Psoas muscle (tissue), 8 donors: Measurements from ENCODE around the gene EXOSC1. TPM values are rescaled to one million over a fixed set of nuclear protein-coding genes. Genes with fewer than 3 reads are reported as not detected.

ENCODE experiments used
- ATAC-seq, 4 donors: fragments of 200-7000 bp; cut with Tn5 transposase; one replicate each; pipeline ENCODE4 v1.9.1; 2020; ENCODE audit warnings: moderate library complexity in 3 of 4, mild to moderate bottlenecking in 2 of 4
- DNase-seq, 2 donors: peaks; one replicate each; pipeline ENCODE4 v3.0.0-alpha.2; 2020
- H3K27ac ChIP-seq: fragments of 200-600 bp; one replicate; pipeline ENCODE4 v1.8.0; 2022
- H3K27me3 ChIP-seq, 3 donors: fragments of 200-600 bp in 1 of 3; one replicate each; pipeline versions ENCODE4 v1.6.1 to v1.8.0; 2013 to 2022; ENCODE audit warnings: low read length in 2 of 3, mild to moderate bottlenecking in 2 of 3, moderate library complexity in 1 of 3; ENCODE audit not compliant: insufficient read depth in 3 of 3
- H3K36me3 ChIP-seq, 2 donors: fragments of 200-600 bp in 1 of 2; one replicate each; pipeline versions ENCODE4 v1.6.1 to v1.8.0; 2013 to 2022; ENCODE audit warnings: low read depth in 1 of 2, mild to moderate bottlenecking in 1 of 2, moderate library complexity in 1 of 2; ENCODE audit not compliant: insufficient read depth in 1 of 2
- H3K4me1 ChIP-seq: fragments of 200-600 bp; one replicate; pipeline ENCODE4 v1.8.0; 2022
- H3K4me3 ChIP-seq: fragments of 200-600 bp; one replicate; pipeline ENCODE4 v1.8.0; 2022; ENCODE audit warnings: mild to moderate bottlenecking
- H3K9me3 ChIP-seq: fragments of 200-600 bp; one replicate; pipeline ENCODE4 v1.8.0; 2022
- CTCF ChIP-seq: fragments of 200-600 bp; IDR thresholded peaks from one replicate; pipeline ENCODE4 v1.8.0; 2022; ENCODE audit warnings: antibody characterized with exemption
- WGBS, 3 donors: extraction: QIAGEN DNeasy Blood & Tissue Kit; methylation state at CpG; one replicate each; pipeline versions ENCODE4 v1.1.6 to v1.1.7; 2013; 5-methylcytosine and 5-hydroxymethylcytosine counted together
- intact Hi-C, 2 donors: fragments of 100-400 bp; cut with DNase I; formaldehyde crosslinking; loops; one replicate each; pipeline versions ENCODE4 v1.11.0 to v1.14.2; 2022
- polyA plus RNA-seq, 3 donors: library from polyadenylated mRNA; stranded (reverse); fragments of 200-250 nt; gene quantifications; one replicate each; pipeline ENCODE4 v1.2.3, GENCODE V29; 2013
- total RNA-seq, 4 donors: library from RNA; stranded (reverse); fragmentation: NEBNext Ultra II Directional in 2 of 4; extraction: Animal tissue kit (Norgen Biotek cat#: 25700) in 2 of 4; gene quantifications; one replicate each; pipeline versions ENCODE4 v1.2.1 to v1.2.4, GENCODE V29; 2021 to 2023
- donor health status: healthy with polysubstance abuse.
- donor health status: DM: no; HTN: no; CAD: no; lungs with moderate emphysema.
- donor health status: Bipolar disorder and iron deficiency.
- donor health status: healthy.
- donor health status: DM: yes; HTN: yes; CAD: no.
- donor health status: DM: no; HTN: no; CAD: no.
- donor health status: DM: no; HTN: no; CAD: no.
- donor health status: DM: yes; HTN: yes; CAD: no.

Gene EXOSC1
- total and polyA plus RNA-seq, 7 donors = 14.0 to 36.5 (median 20.4) TPM

GRCh38 chr10:97390091-97390490 lies 55.7 kb downstream of the EXOSC1 start:
- WGBS, 3 donors = 87 to 98% (median 96%) methylated on average over 5 of the region's 5 CpGs
- ATAC-seq (no peak), DNase-seq (no peak)
- Histone ChIP-seq H3K4me3 (no peak overlapping the region), H3K4me1 (no peaks in the 10 kb centered on the region), H3K27ac (no peak overlapping the region), H3K9me3 (no peaks in the 10 kb centered on the region), H3K27me3 (no peaks in the 10 kb centered on the region), H3K36me3 (peaks cover 11 to 100% of the 10 kb centered on the region in 2 donors)
- no peak for TF ChIP-seq CTCF
- intact Hi-C loops = no loop called here

- 85 to 92% (median 90%) methylated on average over 5 of the region's 5 CpGs for WGBS, 3 donors
Observed at GRCh38 chr10:97388152-97388551, 57.7 kb downstream of the EXOSC1 start.

More at GRCh38 chr10:97388152-97388551, 57.7 kb downstream of the EXOSC1 start:
- Histone ChIP-seq H3K4me3 (no peak overlapping the region), H3K27me3 (no peaks in the 10 kb centered on the region), H3K36me3 (peaks cover 8 to 99% of the 10 kb centered on the region in 2 donors), H3K9me3 (no peaks in the 10 kb centered on the region), H3K4me1 (no peaks in the 10 kb centered on the region), H3K27ac (no peak overlapping the region)
- ATAC-seq (peak in 2 of 4 donors; percentile 14 to 23), DNase-seq (peak in 1 of 2 donors; percentile 56)
- intact Hi-C loops = no loop called here
- TF ChIP-seq CTCF = no peak

Other genes starting within 250 kb of the EXOSC1 start
- gene ARHGAP19, start 153.4 kb downstream of the EXOSC1 start, total RNA-seq = 1 to 10 TPM; 1.2 to 3.9 (median 1.8) TPM
- gene ARHGAP19, start 153.4 kb downstream of the EXOSC1 start, polyA plus RNA-seq = 1 to 10 TPM in 1 of 3 donors, under 1 TPM in 2; 0.77 to 1.8 (median 0.94) TPM
- 1 to 10 TPM; 1.2 to 3.4 (median 2.7) TPM for gene FRAT1, start 126.7 kb downstream of the EXOSC1 start, total RNA-seq
- gene FRAT1, start 126.7 kb downstream of the EXOSC1 start, polyA plus RNA-seq = 1 to 10 TPM in 2 of 3 donors, under 1 TPM in 1; 0.61 to 3.9 (median 1.6) TPM
- 10 to 100 TPM in 1 of 4 donors, 1 to 10 TPM in 3; 5.3 to 11.1 (median 6.6) TPM for gene FRAT2, start 111.3 kb downstream of the EXOSC1 start, total RNA-seq
- gene FRAT2, start 111.3 kb downstream of the EXOSC1 start, polyA plus RNA-seq = 10 to 100 TPM in 2 of 3 donors, 1 to 10 TPM in 1; 3.2 to 28.4 (median 12.4) TPM
- 100 to 1,000 TPM in 1 of 4 donors, 10 to 100 TPM in 3; 64.7 to 105 (median 76.4) TPM for gene RRP12, start 44.7 kb downstream of the EXOSC1 start, total RNA-seq
- gene RRP12, start 44.7 kb downstream of the EXOSC1 start, polyA plus RNA-seq = 100 to 1,000 TPM in 1 of 3 donors, 10 to 100 TPM in 2; 46.5 to 114 (median 76.4) TPM
- gene PGAM1, start 19.8 kb downstream of the EXOSC1 start, total RNA-seq = 10 to 100 TPM; 41.5 to 65.5 (median 46.6) TPM
- 100 to 1,000 TPM in 2 of 3 donors, 10 to 100 TPM in 1; 36.2 to 186 (median 112) TPM for gene PGAM1, start 19.8 kb downstream of the EXOSC1 start, polyA plus RNA-seq
- gene ZDHHC16, start 169 bp upstream of the EXOSC1 start, total RNA-seq = 10 to 100 TPM; 19.7 to 24.5 (median 22.7) TPM
- 10 to 100 TPM; 23.2 to 44.9 (median 24.6) TPM for gene ZDHHC16, start 169 bp upstream of the EXOSC1 start, polyA plus RNA-seq
- gene MMS19, start 52.4 kb upstream of the EXOSC1 start, total RNA-seq = 10 to 100 TPM; 33.2 to 39.6 (median 34.4) TPM
- 10 to 100 TPM; 29.8 to 47.6 (median 43.1) TPM for gene MMS19, start 52.4 kb upstream of the EXOSC1 start, polyA plus RNA-seq
- gene UBTD1, start 52.9 kb upstream of the EXOSC1 start, total RNA-seq = 10 to 100 TPM; 16.0 to 39.2 (median 22.2) TPM
- 10 to 100 TPM; 43.6 to 59.2 (median 56.7) TPM for gene UBTD1, start 52.9 kb upstream of the EXOSC1 start, polyA plus RNA-seq
- 1,000 to 10,000 TPM; 1,055 to 3,522 (median 2,378) TPM for gene ANKRD2, start 126.8 kb upstream of the EXOSC1 start, total RNA-seq
- gene ANKRD2, start 126.8 kb upstream of the EXOSC1 start, polyA plus RNA-seq = 1,000 to 10,000 TPM in 2 of 3 donors, 100 to 1,000 TPM in 1; 254 to 5,473 (median 1,117) TPM
- gene HOGA1, start 138.4 kb upstream of the EXOSC1 start, total RNA-seq = 10 to 100 TPM in 1 of 4 donors, 1 to 10 TPM in 2, under 1 TPM in 1; 0.66 to 12.3 (median 4.9) TPM
- 1 to 10 TPM in 2 of 3 donors, under 1 TPM in 1; 0.96 to 3.4 (median 1.7) TPM for gene HOGA1, start 138.4 kb upstream of the EXOSC1 start, polyA plus RNA-seq
- gene C10orf62, start 143.7 kb upstream of the EXOSC1 start, total RNA-seq = 1 to 10 TPM in 2 of 4 donors, under 1 TPM in 1, not detected in 1; 0.56 to 1.1 (median 1.0) TPM
- gene C10orf62, start 143.7 kb upstream of the EXOSC1 start, polyA plus RNA-seq = under 1 TPM in 2 of 3 donors, not detected in 1; 0.12 to 0.13 TPM
- 1 to 10 TPM; 1.8 to 4.1 (median 2.6) TPM for gene MORN4, start 187.5 kb upstream of the EXOSC1 start, total RNA-seq
- gene MORN4, start 187.5 kb upstream of the EXOSC1 start, polyA plus RNA-seq = 1 to 10 TPM; 3.9 to 5.6 (median 5.2) TPM
- gene PI4K2A, start 194.7 kb upstream of the EXOSC1 start, total RNA-seq = 10 to 100 TPM; 11.5 to 14.1 (median 11.9) TPM
- gene PI4K2A, start 194.7 kb upstream of the EXOSC1 start, polyA plus RNA-seq = 10 to 100 TPM in 2 of 3 donors, 1 to 10 TPM in 1; 8.9 to 22.9 (median 15.6) TPM
- gene AVPI1, start 241.2 kb upstream of the EXOSC1 start, total RNA-seq = 1 to 10 TPM; 3.6 to 5.8 (median 5.0) TPM
- gene AVPI1, start 241.2 kb upstream of the EXOSC1 start, polyA plus RNA-seq = 10 to 100 TPM in 1 of 3 donors, 1 to 10 TPM in 2; 5.6 to 56.9 (median 5.6) TPM